Endothelial cell of umbilical vein (primary cell): ENCODE data around the gene TRIM25.

Source experiments
- JUN ChIP-seq: IDR thresholded peaks from 2 replicates; pipeline ENCODE4 v1.6.1; 2011; ENCODE audit warnings: borderline replicate concordance, low read depth; ENCODE audit not compliant: insufficient read length, insufficient read depth
- POLR2A ChIP-seq: IDR thresholded peaks from 2 replicates; pipeline ENCODE4 v1.6.1; 2012; ENCODE audit warnings: low read depth, mild to moderate bottlenecking, control low read depth, low read length
- POLR2AphosphoS5 ChIP-seq: IDR thresholded peaks from 2 replicates; pipeline ENCODE4 v1.6.1; 2012; ENCODE audit warnings: low read depth, mild to moderate bottlenecking, control low read depth, low read length, moderate library complexity; ENCODE audit not compliant: insufficient read depth
- TF ChIP-seq, protein P1 (sequence below), 2 donors: IDR thresholded peaks; 1 replicate in 1 of 2; 2 replicates in 1 of 2; pipeline ENCODE4 v1.5.1; 2011; ENCODE audit warnings: low read length in 2 of 2, mild to moderate bottlenecking in 2 of 2, moderate library complexity in 2 of 2, control low read depth in 1 of 2, inconsistent platforms in 1 of 2, low read depth in 1 of 2; ENCODE audit not compliant: insufficient read depth in 1 of 2; ENCODE audit errors: extremely low read depth in 1 of 2
- TF ChIP-seq, protein P2 (sequence below): IDR thresholded peaks from 2 replicates; pipeline ENCODE4 v1.6.1; 2011; ENCODE audit not compliant: insufficient read depth, insufficient read length

GRCh38 chr17:56891751-56892150 lies 22.1 kb downstream of the TRIM25 start:
- TF ChIP-seq, protein P1, sequence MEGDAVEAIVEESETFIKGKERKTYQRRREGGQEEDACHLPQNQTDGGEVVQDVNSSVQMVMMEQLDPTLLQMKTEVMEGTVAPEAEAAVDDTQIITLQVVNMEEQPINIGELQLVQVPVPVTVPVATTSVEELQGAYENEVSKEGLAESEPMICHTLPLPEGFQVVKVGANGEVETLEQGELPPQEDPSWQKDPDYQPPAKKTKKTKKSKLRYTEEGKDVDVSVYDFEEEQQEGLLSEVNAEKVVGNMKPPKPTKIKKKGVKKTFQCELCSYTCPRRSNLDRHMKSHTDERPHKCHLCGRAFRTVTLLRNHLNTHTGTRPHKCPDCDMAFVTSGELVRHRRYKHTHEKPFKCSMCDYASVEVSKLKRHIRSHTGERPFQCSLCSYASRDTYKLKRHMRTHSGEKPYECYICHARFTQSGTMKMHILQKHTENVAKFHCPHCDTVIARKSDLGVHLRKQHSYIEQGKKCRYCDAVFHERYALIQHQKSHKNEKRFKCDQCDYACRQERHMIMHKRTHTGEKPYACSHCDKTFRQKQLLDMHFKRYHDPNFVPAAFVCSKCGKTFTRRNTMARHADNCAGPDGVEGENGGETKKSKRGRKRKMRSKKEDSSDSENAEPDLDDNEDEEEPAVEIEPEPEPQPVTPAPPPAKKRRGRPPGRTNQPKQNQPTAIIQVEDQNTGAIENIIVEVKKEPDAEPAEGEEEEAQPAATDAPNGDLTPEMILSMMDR (IDR thresholded peaks at IDR 0.05; ENCODE audit: extremely low read depth in 1 of 2, insufficient read depth in 1 of 2, low read depth in 1 of 2, low read length in 2 of 2): peak; percentile 55 to 66
- no peak for TF ChIP-seq POLR2A
- TF ChIP-seq POLR2AphosphoS5: no peak
- TF ChIP-seq, protein P2, sequence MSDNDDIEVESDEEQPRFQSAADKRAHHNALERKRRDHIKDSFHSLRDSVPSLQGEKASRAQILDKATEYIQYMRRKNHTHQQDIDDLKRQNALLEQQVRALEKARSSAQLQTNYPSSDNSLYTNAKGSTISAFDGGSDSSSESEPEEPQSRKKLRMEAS: no peak
- no peak for TF ChIP-seq JUN
